Vagina (tissue), 2 donors: Measurements from ENCODE around the gene FOXP2. TPM values are rescaled to one million over a fixed set of nuclear protein-coding genes. Genes with fewer than 3 reads are reported as not detected.

Experiments used
- DNase-seq, 2 donors: peaks; one replicate each; pipeline ENCODE4 v3.0.0-alpha.2; 2017; ENCODE audit errors: extremely low spot score in 2 of 2
- H3K27ac ChIP-seq: fragments of 200-600 bp; sonication (generic); one replicate; pipeline ENCODE4 v1.5.1; 2019
- H3K27me3 ChIP-seq: fragments of 200-600 bp; sonication (generic); one replicate; pipeline ENCODE4 v1.5.1; 2019
- H3K36me3 ChIP-seq, 2 donors: fragments of 200-600 bp; sonication (generic); one replicate each; pipeline ENCODE4 v1.5.1; 2017 to 2019
- H3K4me1 ChIP-seq: fragments of 200-600 bp; sonication (generic); one replicate; pipeline ENCODE4 v1.5.1; 2019
- H3K4me3 ChIP-seq, 2 donors: fragments of 200-600 bp; sonication (generic); 1 replicate in 1 of 2; 2 replicates in 1 of 2; pipeline ENCODE4 v1.5.1; 2016 to 2019
- H3K9me3 ChIP-seq: fragments of 200-600 bp; sonication (generic); one replicate; pipeline ENCODE4 v1.5.1; 2019
- POLR2A ChIP-seq, 2 donors: fragments of 450-650 bp; IDR thresholded peaks; one replicate each; pipeline ENCODE4 v1.6.1; 2017; ENCODE audit warnings: antibody characterized with exemption in 2 of 2, mild to moderate bottlenecking in 2 of 2, moderate library complexity in 2 of 2
- POLR2AphosphoS5 ChIP-seq, 2 donors: sonication (generic); formaldehyde crosslinking; IDR thresholded peaks; one replicate each; pipeline ENCODE4 v1.9.0; 2017; ENCODE audit warnings: antibody characterized with exemption in 2 of 2, mild to moderate bottlenecking in 2 of 2, low read depth in 1 of 2; ENCODE audit not compliant: insufficient read depth in 1 of 2
- intact Hi-C: fragments of 100-400 bp; cut with DNase I; formaldehyde crosslinking; loops from one replicate; pipeline ENCODE4 v1.15.1; 2023
- total RNA-seq: library from RNA; depleted of rRNA; stranded (reverse); fragments of >200 nt; gene quantifications from one replicate; pipeline ENCODE4 v1.2.3, GENCODE V29; 2016
- TF ChIP-seq, protein P1 (sequence below), 3 experiments: fragments of 450-650 bp in 2 of 3; fragments of 200-600 bp in 1 of 3; sonication (generic) in 1 of 3; IDR thresholded peaks; one replicate each; pipeline ENCODE4 v1.5.1; 2017 to 2019; ENCODE audit warnings: antibody characterized with exemption in 3 of 3, mild to moderate bottlenecking in 2 of 3, moderate library complexity in 2 of 3

FOXP2 gene
- total RNA-seq, 1 donor from 2014 or later, result 29.7 TPM

- H3K27ac ChIP-seq, result no peak overlapping the region
- H3K27me3 ChIP-seq, result no peaks in the 10 kb centered on the region
- H3K4me3 ChIP-seq, result no peak overlapping the region
- intact Hi-C loops, result no loop called here
- H3K36me3 ChIP-seq, result no peaks in the 10 kb centered on the region
- DNase-seq, result no peak
- no peaks in the 10 kb centered on the region for H3K4me1 ChIP-seq
- TF ChIP-seq POLR2A (IDR thresholded peaks at IDR 0.05) (no peak), POLR2AphosphoS5 (IDR thresholded peaks at IDR 0.05; ENCODE audit: insufficient read depth in 1 of 2, low read depth in 1 of 2) (no peak)
- TF ChIP-seq, protein P1, sequence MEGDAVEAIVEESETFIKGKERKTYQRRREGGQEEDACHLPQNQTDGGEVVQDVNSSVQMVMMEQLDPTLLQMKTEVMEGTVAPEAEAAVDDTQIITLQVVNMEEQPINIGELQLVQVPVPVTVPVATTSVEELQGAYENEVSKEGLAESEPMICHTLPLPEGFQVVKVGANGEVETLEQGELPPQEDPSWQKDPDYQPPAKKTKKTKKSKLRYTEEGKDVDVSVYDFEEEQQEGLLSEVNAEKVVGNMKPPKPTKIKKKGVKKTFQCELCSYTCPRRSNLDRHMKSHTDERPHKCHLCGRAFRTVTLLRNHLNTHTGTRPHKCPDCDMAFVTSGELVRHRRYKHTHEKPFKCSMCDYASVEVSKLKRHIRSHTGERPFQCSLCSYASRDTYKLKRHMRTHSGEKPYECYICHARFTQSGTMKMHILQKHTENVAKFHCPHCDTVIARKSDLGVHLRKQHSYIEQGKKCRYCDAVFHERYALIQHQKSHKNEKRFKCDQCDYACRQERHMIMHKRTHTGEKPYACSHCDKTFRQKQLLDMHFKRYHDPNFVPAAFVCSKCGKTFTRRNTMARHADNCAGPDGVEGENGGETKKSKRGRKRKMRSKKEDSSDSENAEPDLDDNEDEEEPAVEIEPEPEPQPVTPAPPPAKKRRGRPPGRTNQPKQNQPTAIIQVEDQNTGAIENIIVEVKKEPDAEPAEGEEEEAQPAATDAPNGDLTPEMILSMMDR (IDR thresholded peaks at IDR 0.05), result no peak
- no peaks in the 10 kb centered on the region for H3K9me3 ChIP-seq
These were observed 235.9 kb downstream of the FOXP2 start for GRCh38 chr7:114650491-114650890.

GRCh38 chr7:114652041-114652440 is 237.4 kb downstream of the FOXP2 start:
- no peaks in the 10 kb centered on the region for H3K9me3 ChIP-seq
- no peaks in the 10 kb centered on the region for H3K4me1 ChIP-seq
- no peak for TF ChIP-seq POLR2A (IDR thresholded peaks at IDR 0.05)
- TF ChIP-seq, protein P1 (IDR thresholded peaks at IDR 0.05), result no peak
- TF ChIP-seq POLR2AphosphoS5 (IDR thresholded peaks at IDR 0.05; ENCODE audit: insufficient read depth in 1 of 2, low read depth in 1 of 2), result no peak
- H3K27me3 ChIP-seq, result no peaks in the 10 kb centered on the region
- no peak overlapping the region for H3K4me3 ChIP-seq
- intact Hi-C loops, result no loop called here
- no peaks in the 10 kb centered on the region for H3K36me3 ChIP-seq
- no peak for DNase-seq
- H3K27ac ChIP-seq, result no peak overlapping the region

- Histone ChIP-seq H3K4me3 (no peak overlapping the region), H3K4me1 (no peaks in the 10 kb centered on the region), H3K9me3 (no peaks in the 10 kb centered on the region), H3K27ac (no peak overlapping the region), H3K36me3 (no peaks in the 10 kb centered on the region), H3K27me3 (no peaks in the 10 kb centered on the region)
- no peak for DNase-seq
- TF ChIP-seq POLR2AphosphoS5 (IDR thresholded peaks at IDR 0.05; ENCODE audit: insufficient read depth in 1 of 2, low read depth in 1 of 2) (no peak), POLR2A (IDR thresholded peaks at IDR 0.05) (no peak)
- TF ChIP-seq, protein P1 (IDR thresholded peaks at IDR 0.05), result no peak
- intact Hi-C loops, result no loop called here
These were observed 238.9 kb downstream of the FOXP2 start for GRCh38 chr7:114653364-114654088.

DNA sequence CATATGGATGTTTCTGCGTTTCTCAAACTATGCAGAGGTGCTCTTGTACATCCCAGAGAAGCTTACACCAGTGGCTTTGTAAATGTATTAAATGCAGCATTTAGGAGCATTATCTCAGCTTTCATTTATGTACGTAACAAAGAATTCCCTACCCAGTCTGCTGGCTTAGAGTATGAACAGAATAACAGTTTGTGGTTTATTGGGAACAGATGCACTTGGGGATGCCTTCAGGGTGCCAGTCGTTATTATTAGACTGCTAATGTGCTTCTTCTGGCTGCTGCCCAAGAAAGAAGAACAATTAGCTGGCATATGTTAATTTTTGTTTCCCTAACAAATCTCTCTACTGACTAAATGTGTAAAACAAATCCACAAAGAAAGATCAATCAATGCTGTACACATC is 241.9 kb downstream of the FOXP2 start:
- H3K4me3 ChIP-seq, result no peak overlapping the region
- no peak overlapping the region for H3K27ac ChIP-seq
- H3K27me3 ChIP-seq, result no peaks in the 10 kb centered on the region
- H3K36me3 ChIP-seq, result no peaks in the 10 kb centered on the region
- no peaks in the 10 kb centered on the region for H3K4me1 ChIP-seq
- TF ChIP-seq POLR2A (IDR thresholded peaks at IDR 0.05) (no peak), POLR2AphosphoS5 (IDR thresholded peaks at IDR 0.05; ENCODE audit: insufficient read depth in 1 of 2, low read depth in 1 of 2) (no peak)
- TF ChIP-seq, protein P1 (IDR thresholded peaks at IDR 0.05), result no peak
- intact Hi-C loops, result no loop called here
- no peak for DNase-seq
- no peaks in the 10 kb centered on the region for H3K9me3 ChIP-seq

DNA sequence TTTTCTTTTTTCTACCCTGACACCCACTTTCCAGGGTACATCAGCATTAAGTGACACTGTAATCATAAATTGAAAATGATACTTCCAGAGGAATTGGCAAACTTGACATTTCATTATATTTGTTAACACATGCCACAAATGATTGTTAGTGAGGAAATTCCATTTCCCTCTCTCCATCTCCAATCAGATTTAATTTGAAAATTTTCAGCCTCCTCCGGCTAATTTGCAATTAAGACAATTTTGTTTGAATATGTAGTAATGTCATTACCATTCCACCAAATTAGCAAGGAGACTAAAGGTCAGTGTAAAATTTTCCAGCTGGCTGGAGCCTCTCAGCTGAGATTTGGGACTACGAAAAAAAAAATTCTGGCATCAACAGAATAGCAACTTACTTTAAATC is 242.7 kb downstream of the FOXP2 start:
- TF ChIP-seq, protein P1 (IDR thresholded peaks at IDR 0.05), result no peak
- TF ChIP-seq POLR2A (IDR thresholded peaks at IDR 0.05) (no peak), POLR2AphosphoS5 (IDR thresholded peaks at IDR 0.05; ENCODE audit: insufficient read depth in 1 of 2, low read depth in 1 of 2) (no peak)
- DNase-seq, result no peak
- no peak overlapping the region for H3K4me3 ChIP-seq
- no peaks in the 10 kb centered on the region for H3K9me3 ChIP-seq
- H3K27ac ChIP-seq, result no peak overlapping the region
- H3K4me1 ChIP-seq, result no peaks in the 10 kb centered on the region
- no peaks in the 10 kb centered on the region for H3K27me3 ChIP-seq
- H3K36me3 ChIP-seq, result no peaks in the 10 kb centered on the region
- intact Hi-C loops, result no loop called here
